Stimulated activated CD4-positive, alpha-beta T cell treated with anti-CD3 and anti-CD28 coated beads, Interleukin-4, amount 100 ng/mL, for 1 hour (primary cell): ENCODE results near the gene CACNA2D3.

Experiments used
- DNase-seq: peaks from one replicate; pipeline ENCODE4 v3.0.0-alpha.2; 2020

CACNA2D3 gene

GRCh38 chr3:54547051-54547450 lies 424.7 kb downstream of the CACNA2D3 start:
- DNase-seq, result no peak

GRCh38 chr3:54547846-54548245 lies 425.5 kb downstream of the CACNA2D3 start:
- no peak for DNase-seq

- no peak for DNase-seq
Observed at GRCh38 chr3:54549607-54550220, 427.4 kb downstream of the CACNA2D3 start.

DNA sequence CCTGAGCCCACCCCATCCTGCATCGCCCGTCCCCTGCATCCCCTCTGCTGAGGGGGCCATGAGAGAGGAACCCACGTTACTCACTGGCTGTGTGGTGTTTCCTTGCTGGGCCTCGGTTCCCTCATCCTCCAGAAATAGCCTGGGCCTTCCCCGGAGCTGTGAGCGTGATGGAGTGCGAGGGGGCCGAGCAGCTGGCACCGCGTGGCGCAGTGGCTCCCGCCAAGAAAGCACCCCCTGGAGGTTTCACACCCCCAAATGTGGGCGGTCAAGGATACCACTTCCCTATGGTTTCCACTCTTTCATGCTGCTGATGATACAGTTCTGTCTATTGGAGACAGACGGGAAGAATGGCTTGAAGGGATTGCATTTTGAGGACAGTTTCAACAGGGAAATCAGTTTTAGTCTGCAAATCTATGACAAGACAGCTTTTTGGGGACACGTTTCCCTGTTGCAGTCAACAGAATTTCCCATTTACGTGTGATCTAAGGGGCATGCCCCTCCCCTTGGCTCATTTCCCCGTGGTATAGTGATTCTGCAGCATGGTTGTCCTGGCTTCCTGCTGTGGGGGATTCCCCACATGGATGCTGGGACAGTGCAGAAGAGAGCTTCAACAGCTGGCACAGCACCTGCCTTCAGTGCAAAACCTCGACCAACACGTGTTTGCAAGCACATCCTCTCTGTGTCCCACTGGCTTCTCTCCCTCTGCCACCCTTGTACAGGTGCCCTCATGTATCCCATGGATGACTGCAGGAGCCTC lies 428.0 kb downstream of the CACNA2D3 start:
- DNase-seq, result no peak

- DNase-seq, result no peak
Observed at GRCh38 chr3:54556630-54557029, 434.3 kb downstream of the CACNA2D3 start.

DNA sequence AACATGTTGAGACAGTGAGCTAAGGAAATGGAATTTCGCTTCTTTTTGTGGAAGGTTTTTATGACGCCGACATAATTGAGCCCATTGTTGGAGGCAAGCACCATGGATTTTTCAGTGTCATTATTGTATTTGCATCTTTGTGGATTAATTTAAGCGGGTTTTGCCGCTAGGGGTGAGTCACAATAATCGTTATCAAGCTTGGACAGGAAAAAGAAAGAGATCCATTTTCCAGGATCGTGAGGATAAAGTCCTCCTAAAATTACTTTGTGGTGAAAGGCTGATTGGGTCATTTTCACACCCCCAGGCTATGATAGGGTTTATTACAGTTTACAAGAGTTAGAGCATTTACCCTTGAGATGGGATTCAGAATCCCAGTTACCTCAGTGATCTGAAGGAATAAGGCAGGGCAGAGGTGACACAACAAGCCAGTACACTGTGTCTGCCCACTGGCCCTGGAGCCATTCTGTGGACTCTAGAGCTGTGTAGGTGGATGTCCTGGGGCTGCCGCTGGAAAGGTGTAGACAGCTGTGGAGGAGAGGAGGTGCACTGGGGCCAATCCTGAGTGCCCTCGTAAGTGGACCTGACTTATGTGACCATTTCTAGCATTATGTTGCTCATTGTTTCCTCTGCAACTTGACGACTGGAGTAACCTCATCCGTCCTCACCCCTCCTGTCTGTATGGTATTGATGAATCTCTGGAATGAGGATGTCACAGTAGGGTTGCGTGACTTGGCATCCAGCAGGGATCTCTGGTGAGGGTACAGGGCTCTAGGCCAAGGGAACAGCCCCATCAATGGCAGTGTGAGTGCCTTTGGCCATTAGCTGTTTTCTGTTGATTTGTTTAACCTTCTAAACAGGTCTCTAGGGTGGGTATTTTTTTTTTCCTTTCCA lies 435.4 kb downstream of the CACNA2D3 start:
- no peak for DNase-seq

GRCh38 chr3:54563501-54564200 lies 441.3 kb downstream of the CACNA2D3 start:
- DNase-seq, result no peak

- no peak for DNase-seq
Observed at GRCh38 chr3:54564374-54564925, 442.1 kb downstream of the CACNA2D3 start.

- DNase-seq, result no peak
Observed at GRCh38 chr3:54565956-54566355, 443.6 kb downstream of the CACNA2D3 start.

GRCh38 chr3:54567949-54568348 lies 445.6 kb downstream of the CACNA2D3 start:
- no peak for DNase-seq

DNA sequence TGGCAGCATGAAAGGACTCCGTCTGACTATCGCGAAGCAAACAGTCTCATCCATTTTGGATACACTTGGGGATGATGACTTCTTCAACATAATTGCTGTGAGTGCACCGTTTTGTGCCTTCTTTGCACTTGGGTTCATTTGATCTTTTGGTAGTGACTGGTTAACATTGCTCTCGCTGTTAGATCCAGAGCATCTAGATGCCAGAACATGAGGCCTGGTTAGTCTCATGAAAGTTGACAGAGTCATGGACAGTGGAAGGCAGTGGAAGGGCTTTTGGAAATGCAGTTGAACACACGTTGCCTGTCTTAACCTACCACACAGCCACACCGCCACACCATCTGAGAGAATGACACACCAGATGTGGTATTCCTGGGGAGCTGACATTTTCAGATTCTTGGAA lies 447.7 kb downstream of the CACNA2D3 start:
- no peak for DNase-seq

DNA sequence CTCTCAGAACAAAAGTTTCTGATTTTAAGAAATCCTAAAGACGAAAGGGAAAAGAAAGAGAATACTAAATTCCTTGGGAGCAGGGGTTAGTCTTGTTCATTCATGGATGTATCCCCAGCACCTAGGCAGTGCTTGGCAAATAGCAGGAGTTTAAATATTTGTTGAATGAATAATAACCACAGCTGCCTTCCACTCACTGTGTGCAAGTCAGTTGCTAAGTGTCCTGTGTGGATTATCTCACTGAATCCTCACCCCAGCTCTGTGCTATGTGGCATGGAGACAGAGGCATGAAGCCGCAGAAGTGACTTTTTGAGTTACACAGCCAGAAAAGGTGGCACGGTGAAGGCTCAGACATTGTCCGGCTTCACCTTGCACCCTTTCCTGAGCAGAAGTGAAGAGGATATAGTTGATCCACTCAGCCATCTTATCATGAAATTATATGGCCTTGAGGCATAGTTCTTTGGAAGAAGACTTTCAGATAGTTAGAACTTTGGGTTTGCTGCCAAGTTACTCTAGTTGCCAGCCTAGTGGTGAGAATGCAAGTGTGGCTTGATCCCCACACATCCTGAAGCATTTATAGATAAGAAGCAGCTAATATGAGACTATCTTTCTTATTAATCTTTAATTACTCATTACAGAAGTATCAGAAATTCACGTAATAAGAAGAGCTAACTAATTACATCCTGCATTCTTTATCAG lies 450.0 kb downstream of the CACNA2D3 start:
- no peak for DNase-seq

DNA sequence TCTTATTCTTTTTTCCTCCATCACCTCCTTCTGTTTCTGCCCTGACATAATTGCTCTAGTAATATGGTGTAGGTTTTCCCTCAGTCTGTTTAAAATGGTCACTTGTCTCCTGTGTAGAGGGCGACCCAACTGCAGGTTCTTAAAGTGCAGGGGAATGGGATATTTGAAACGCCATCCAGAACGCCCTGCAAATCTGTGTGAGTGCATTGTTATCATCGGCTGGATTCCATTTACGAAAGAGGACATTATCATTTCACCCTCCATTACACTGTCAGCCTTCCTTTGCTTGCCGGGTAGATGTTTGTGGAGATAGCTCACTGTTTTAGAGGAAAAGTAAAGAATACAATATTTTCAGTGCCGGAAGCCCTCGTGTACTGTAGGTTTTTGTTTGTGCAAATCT lies 451.5 kb downstream of the CACNA2D3 start:
- no peak for DNase-seq

GRCh38 chr3:54574906-54575617 lies 452.7 kb downstream of the CACNA2D3 start:
- DNase-seq, result no peak

DNA sequence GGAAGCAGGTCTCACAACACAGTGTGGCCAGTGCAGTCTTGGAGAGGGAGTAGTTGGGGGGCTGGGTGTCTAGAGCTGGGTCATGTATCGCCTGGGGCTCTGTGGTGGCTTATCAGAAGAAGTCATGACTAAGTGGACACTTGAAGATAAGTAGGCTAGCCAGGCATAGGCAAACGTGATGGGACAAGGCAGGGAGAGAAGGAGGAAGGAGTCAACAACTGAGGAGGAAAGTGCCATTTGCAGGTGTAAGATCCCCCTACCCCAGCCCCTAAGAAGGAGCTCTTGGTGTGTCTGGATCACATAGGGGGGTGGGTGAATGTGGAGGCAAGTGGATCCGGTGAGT lies 453.2 kb downstream of the CACNA2D3 start:
- DNase-seq, result no peak

DNA sequence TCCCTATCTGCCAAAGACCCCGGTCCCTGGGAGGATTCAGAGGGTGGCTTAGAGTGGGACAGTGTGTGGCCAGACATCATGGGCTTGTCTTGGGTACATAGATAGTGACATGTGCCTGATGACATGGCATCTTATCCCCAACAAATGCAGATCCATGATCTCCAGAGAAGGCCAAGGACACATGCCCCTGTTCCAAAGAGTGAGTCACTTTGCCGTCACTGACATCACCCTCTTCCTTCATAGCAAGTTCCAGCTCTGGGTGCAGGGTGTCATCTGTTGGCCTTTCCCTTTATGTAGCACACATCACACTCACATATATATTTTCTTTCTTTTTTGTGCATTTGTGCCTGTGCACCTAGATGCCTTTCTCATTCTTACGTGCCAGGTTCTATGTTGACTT lies 455.0 kb downstream of the CACNA2D3 start:
- DNase-seq, result no peak

- no peak for DNase-seq
Observed at GRCh38 chr3:54578417-54578816, 456.1 kb downstream of the CACNA2D3 start.

DNA sequence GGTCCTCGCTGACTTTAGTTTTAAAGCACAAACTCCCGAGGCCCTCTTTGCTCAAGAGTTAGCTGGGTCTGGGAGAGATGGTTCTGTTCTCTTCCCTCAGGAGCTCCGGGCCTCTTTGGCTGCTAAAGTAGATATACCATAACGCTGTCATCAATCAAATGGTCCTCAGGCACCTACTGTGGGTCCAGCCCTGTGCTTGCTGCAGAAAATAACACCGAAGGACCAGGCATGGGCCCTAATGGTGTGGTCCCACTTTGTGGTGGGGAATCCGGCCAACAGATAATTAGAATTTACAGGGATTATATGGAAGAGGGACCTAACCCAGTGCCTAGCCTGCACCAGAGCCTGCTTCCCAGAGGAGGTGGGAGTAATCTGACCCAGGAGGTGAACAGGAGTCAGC lies 458.1 kb downstream of the CACNA2D3 start:
- DNase-seq, result no peak

DNA sequence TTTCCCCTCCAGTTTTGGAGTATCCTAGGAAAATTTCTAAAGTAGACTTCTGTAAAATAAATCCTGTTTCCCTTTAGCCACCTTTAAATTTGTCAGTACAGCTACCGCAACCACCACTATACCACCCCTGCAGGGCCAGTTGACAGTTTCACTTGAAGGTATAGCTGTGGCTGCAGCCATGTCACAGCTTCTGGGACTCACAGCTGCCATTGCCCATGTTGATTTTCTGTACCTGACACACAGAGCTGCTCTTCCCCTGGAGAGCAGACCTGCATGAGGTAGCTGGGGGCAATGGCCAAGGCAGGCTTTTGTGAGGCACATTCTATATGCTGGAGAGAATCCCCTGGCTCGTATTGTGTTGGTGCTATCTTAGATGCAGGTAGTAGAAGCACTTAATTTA lies 460.1 kb downstream of the CACNA2D3 start:
- no peak for DNase-seq

DNA sequence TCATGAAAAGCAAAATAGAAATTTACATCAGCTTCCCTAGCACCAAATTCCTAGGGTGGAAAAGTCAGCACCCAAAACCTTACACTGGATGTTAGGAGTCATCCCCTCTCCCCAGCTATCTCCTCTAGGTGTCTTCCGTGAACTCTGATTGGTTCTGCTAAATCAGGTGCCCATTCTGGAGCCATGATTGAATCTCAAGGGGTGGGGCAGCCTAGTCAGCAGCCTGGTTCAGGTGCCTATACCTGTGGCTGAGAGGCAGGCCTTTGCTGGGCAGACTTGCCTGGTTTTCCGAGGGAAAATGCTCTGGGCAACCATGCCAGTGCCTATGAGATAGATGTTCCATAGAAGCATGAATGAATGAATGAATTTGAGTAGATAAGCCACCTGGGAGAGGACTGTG lies 468.8 kb downstream of the CACNA2D3 start:
- DNase-seq, result no peak

DNA sequence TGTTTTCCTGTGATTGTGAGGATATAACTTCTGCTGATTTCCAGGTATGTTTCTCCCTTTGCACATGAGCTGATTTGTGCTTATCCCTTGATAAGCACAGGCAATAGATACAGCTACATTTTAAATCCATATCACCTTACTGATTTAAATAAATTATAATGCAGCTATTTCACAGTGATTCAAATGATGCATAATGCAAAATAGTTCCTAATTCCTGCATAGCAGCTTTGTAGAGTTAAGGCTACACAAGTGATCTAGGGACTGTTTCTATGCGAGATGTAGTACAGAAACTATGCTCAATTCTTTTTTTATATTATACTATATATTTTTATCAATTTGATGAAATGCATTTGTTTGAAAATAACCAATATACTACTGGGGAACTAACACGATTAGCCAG lies 471.3 kb downstream of the CACNA2D3 start:
- DNase-seq, result no peak

GRCh38 chr3:54596087-54596486 lies 473.7 kb downstream of the CACNA2D3 start:
- DNase-seq, result no peak
